Neural cell (in vitro differentiated cells): ENCODE data around the gene ABI3BP.

ENCODE experiments used
- EP300 ChIP-seq: fragments of 450-650 bp; conservative IDR thresholded peaks from 2 replicates; pipeline ENCODE4 v1.6.1; 2014; ENCODE audit warnings: antibody characterized with exemption, mild to moderate bottlenecking, moderate library complexity; ENCODE audit not compliant: poor library complexity, severe bottlenecking
- EZH2 ChIP-seq: fragments of 200-600, 300-800 bp; shearing (Covaris generic), sonication (generic); IDR thresholded peaks from 2 replicates; pipeline ENCODE4 v1.6.1; 2014; ENCODE audit warnings: antibody characterized with exemption, low read length, borderline replicate concordance, mild to moderate bottlenecking; ENCODE audit not compliant: insufficient read depth, poor library complexity, severe bottlenecking
- TAF1 ChIP-seq: IDR thresholded peaks from 2 replicates; pipeline ENCODE4 v1.6.1; 2012; ENCODE audit warnings: low read depth
- TF ChIP-seq, protein P1 (sequence below): fragments of 450-650 bp; IDR thresholded peaks from 2 replicates; pipeline ENCODE4 v1.5.1; 2014; ENCODE audit warnings: antibody characterized with exemption, mild to moderate bottlenecking, moderate library complexity; ENCODE audit not compliant: poor library complexity, severe bottlenecking
- TF ChIP-seq, protein P2 (sequence below): IDR thresholded peaks from 2 replicates; pipeline ENCODE4 v1.6.1; 2012; ENCODE audit warnings: borderline replicate concordance

DNA sequence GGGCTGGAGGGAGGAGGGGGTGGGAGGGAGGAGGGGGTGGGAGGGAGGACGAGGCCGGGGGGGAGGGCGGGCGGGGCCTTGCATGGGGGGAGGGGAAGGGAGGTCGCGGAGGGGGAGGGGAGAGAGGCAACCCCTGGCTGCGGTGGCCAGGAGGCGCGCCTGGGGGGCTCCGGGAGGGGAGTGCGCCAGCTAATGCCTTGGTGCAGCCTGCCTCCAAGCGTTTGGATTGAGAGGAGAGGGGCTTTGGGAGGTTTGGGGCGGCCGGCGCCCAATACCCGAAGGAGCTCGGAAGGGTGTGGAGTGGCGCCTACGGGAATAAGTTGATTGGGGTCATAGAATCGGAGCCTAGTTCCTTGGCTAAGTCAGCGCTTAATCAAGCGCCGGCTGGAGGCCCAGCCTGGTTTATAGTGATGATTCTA, 283.4 kb downstream of the ABI3BP start:
- no peak for TF ChIP-seq EZH2
- TF ChIP-seq, protein P1, sequence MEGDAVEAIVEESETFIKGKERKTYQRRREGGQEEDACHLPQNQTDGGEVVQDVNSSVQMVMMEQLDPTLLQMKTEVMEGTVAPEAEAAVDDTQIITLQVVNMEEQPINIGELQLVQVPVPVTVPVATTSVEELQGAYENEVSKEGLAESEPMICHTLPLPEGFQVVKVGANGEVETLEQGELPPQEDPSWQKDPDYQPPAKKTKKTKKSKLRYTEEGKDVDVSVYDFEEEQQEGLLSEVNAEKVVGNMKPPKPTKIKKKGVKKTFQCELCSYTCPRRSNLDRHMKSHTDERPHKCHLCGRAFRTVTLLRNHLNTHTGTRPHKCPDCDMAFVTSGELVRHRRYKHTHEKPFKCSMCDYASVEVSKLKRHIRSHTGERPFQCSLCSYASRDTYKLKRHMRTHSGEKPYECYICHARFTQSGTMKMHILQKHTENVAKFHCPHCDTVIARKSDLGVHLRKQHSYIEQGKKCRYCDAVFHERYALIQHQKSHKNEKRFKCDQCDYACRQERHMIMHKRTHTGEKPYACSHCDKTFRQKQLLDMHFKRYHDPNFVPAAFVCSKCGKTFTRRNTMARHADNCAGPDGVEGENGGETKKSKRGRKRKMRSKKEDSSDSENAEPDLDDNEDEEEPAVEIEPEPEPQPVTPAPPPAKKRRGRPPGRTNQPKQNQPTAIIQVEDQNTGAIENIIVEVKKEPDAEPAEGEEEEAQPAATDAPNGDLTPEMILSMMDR = no peak
- no peak for TF ChIP-seq EP300
- no peak for TF ChIP-seq TAF1
- TF ChIP-seq, protein P2, sequence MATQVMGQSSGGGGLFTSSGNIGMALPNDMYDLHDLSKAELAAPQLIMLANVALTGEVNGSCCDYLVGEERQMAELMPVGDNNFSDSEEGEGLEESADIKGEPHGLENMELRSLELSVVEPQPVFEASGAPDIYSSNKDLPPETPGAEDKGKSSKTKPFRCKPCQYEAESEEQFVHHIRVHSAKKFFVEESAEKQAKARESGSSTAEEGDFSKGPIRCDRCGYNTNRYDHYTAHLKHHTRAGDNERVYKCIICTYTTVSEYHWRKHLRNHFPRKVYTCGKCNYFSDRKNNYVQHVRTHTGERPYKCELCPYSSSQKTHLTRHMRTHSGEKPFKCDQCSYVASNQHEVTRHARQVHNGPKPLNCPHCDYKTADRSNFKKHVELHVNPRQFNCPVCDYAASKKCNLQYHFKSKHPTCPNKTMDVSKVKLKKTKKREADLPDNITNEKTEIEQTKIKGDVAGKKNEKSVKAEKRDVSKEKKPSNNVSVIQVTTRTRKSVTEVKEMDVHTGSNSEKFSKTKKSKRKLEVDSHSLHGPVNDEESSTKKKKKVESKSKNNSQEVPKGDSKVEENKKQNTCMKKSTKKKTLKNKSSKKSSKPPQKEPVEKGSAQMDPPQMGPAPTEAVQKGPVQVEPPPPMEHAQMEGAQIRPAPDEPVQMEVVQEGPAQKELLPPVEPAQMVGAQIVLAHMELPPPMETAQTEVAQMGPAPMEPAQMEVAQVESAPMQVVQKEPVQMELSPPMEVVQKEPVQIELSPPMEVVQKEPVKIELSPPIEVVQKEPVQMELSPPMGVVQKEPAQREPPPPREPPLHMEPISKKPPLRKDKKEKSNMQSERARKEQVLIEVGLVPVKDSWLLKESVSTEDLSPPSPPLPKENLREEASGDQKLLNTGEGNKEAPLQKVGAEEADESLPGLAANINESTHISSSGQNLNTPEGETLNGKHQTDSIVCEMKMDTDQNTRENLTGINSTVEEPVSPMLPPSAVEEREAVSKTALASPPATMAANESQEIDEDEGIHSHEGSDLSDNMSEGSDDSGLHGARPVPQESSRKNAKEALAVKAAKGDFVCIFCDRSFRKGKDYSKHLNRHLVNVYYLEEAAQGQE = no peak
